ENCODE data around the gene UFC1.
"Not testable (repeated sequence)": the region's sequence is repeated elsewhere in the genome, so short reads cannot be mapped to it uniquely, and the experiment has no call there.

UFC1 gene

DNA sequence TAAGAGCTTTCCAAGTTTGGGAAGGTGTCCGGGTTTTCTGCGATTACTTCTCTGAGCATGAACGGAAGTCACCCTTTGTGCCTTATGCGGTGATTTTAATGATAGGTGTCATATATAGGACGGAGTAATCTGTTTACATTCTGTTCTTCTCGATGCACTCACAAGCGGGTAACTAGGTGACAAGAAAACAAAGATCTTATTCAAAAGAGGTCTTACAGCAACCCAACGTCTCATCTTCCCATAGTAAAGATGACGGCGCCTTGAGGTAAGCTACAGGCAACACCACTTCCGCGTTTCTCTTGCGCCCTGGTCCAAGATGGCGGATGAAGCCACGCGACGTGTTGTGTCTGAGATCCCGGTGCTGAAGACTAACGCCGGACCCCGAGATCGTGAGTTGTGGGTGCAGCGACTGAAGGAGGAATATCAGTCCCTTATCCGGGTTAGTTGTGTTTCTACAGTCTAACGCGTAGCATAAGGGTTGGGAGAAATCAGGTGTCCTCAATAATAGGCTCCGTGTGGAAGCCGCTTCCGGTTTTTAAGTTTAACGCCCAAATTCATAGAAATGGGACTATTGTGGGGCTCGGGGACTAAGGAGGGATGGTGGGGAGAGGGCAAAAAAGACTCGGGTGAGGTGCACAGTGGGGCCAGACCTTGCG is at the start of gene UFC1:
UFC1 (plus strand) TSS at position 297 of the 656 bp plus-strand sequence; CDS start at position 317, 20 bp downstream.
- DNase-seq: peak; percentile 91

DNA sequence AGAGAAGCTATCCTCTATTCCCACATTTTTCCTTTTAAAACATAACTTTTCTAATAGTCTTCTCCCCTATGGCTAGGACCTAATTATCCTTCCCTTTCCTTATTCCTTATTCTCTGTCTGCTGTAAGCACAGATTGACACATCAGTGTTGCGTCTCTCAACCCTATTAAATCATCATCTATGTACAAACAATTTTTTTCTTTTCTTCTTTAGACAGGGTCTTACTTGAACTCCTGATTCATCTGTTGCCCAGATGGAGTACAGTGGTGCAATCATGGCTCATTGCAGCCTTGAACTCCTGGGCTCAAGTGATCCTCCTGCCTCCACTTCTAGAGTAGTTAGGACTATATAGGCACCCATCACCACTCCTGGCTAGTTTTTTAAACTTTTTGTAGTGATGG is 47.3 kb upstream of the UFC1 start:
- no peak for DNase-seq

DNA sequence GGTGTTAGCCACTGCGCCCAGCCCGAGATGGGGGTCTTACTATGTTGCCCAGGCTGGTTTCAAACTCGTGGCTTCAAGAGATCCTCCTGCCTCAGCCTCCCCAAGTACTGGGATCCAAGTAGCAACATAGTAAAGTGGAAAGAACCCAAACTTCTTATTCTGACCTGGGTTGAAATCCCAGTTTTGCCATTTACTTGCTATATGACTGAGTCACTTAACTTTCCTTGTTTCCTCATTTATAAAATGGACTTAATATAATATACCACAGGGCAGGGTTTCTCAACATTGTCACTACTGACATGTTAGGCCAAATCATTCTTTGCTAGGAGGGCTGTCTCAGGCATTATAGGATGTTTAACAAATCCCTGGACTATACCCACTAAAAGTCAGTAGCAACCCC is 42.7 kb upstream of the UFC1 start:
- DNase-seq: no peak

DNA sequence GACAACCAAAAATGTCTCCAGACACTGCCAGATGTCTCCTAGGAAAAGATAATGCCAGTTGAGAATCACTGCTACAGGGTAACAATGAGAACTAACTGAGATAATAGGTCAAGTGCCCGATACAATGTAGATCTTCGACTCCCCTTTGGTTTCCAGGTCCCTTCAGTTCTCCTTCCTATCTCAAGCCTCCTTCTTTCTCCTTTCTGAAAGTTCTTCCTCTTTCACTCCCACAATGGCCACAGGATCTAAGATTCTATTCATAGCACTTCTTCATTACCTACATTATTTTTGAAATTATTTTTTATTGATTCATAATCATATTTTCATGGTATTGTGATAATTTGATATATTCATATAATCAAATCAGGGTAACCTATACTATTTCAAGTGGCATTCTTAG is 42.3 kb upstream of the UFC1 start:
- no peak for DNase-seq

DNA sequence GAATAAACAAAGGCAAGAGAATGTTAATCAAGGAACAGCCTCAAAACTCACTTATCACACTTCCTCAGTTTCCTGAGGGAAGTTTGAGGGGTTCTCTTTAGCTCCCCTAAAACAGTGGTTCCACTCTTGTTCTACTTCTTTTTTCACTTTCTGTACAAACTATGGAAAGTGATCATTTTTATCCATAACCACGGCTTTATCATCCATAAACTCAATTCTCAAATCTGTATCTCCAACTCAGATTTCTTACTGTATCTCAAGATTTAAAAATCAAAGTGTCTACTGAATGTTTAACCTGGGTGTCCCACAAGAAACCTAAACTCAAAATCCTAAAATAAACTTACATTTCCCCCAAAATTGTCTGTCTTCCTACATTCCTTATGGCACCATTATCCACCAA is 39.9 kb upstream of the UFC1 start:
- no peak for DNase-seq

DNA sequence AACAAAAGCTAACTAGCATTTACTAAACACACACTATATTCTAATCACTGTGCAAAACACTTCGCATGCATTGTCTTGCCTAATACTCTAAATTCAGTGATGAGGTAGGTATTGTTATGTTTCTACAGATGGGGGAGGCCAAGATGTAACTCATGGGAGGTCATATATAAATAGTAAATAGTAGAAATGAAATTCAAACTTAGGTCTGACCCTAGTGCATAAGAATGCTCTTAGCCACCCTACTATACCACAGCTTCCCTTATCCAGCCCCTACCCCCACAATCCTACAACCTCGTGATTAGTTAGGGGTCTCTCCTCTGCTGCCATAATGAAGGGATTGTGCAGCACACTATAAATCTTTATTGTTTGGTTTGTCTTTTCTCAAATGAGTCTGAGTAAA is 39.2 kb upstream of the UFC1 start:
- DNase-seq: no peak

DNA sequence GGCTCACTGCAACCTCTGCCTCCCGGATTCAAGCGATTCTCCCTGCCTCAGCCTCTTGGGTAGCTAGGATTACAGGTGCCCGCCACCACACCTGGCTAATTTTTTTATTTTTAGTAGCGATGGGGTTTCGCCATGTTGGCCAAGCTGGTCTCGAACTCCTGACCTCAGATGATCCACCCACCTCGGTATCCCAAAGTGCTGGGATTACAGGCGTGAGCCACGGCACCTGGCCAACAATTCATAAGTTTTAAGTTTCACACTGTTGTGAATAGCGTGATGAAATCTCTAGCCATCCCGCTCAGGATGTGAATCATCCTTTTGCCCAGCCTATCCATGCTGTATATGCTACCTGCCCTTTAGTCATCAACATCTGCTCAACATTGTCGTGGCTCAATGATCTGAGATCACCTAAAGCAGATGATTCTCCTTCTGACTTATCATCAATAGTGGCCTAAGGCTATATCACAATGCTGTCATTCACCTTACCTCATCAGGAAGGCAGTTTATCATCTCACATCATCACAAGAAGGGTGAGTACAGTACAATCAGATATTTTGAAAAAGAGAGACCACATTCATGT is 38.6 kb upstream of the UFC1 start:
- peak; percentile 84 for DNase-seq

DNA sequence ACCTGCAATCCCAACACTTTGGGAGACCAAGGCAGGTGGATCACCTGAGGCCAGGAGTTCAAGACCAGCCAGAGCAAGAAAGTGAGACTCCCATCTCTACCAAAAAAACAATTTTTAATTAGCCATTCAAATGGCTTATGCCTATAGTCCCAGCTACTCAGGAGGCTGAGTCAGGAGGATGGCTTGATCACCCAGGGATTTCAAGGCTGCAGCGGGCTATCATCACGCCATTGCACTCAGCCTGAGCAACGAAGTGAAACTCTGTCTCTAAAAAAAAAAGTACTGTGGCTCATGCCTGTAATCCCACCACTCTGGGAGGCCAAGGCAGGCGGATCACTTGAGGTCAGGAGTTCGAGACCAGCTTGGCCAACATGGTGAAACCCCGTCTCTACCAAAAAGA is 37.8 kb upstream of the UFC1 start:
- not testable (repeated sequence) for DNase-seq

DNA sequence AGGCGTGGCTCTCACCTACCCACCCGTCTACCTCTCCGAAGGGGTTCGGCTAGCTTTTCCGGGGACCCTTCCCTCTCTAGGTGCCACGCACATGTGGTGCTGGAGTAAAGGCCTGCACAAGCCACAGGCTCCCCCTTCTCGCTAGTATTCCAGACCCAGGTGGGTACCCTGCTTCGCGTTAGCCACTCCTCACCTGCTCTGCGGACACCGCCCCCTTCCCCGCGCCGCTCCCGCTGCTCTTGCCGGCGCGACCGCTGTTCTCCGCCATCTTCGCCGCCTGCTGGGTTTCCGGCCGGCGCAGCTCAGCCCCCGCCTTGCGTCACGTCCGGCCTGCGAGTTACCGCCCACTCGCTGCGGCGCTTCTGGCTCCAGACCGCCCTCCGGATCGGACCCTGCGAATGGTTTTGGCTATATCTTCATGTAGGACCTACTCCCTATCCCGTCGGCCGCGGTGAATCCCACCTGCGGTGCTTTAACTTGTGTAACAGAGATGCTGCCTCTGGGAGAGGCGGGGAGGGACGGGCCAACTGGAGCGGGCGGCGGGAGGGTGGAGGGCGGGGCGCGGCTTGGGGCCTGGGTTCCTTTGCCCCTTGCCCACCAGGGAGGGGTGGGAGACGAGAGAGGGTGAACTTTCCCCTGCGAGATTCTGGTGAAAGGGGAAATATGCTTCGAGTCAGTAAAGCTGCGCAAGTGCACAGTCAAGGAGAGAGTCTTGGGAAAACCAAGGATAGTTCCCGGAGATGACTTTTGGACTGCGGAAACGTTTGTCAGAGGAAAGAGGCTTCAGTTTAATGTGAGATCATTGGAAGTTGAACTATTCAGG is 35.8 kb upstream of the UFC1 start, which contains the start of the genes NIT1 and PFDN2:
NIT1 (plus strand) TSS at position 347 of the 823 bp plus-strand sequence; CDS start at position 419, 72 bp downstream.
PFDN2 (minus strand) TSS at position 279 of the 823 bp plus-strand sequence; CDS start at position 268, 11 bp downstream.
- DNase-seq: peak; percentile 91

DNA sequence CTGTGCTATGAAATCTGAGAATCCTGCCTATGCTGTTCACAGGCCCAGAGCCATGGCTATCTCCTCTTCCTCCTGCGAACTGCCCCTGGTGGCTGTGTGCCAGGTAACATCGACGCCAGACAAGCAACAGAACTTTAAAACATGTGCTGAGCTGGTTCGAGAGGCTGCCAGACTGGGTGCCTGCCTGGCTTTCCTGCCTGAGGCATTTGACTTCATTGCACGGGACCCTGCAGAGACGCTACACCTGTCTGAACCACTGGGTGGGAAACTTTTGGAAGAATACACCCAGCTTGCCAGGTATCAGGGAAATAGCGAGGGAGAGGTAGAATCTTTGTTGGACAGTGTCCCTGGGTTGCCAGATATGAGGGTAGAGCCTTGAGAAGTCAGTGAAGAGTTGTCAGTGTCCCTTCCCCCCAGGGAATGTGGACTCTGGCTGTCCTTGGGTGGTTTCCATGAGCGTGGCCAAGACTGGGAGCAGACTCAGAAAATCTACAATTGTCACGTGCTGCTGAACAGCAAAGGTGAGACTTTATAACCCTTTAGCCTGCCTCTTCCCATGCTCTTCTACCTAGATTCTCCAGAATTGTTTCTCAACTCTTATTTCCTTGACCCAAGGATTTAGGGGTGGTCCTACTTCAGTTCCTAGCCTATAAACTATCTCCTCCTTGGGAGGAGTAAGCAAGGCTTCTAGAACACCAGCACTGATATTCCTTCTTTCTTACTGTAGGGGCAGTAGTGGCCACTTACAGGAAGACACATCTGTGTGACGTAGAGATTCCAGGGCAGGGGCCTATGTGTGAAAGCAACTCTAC is 34.5 kb upstream of the UFC1 start:
- DNase-seq: peak; percentile 84

DNA sequence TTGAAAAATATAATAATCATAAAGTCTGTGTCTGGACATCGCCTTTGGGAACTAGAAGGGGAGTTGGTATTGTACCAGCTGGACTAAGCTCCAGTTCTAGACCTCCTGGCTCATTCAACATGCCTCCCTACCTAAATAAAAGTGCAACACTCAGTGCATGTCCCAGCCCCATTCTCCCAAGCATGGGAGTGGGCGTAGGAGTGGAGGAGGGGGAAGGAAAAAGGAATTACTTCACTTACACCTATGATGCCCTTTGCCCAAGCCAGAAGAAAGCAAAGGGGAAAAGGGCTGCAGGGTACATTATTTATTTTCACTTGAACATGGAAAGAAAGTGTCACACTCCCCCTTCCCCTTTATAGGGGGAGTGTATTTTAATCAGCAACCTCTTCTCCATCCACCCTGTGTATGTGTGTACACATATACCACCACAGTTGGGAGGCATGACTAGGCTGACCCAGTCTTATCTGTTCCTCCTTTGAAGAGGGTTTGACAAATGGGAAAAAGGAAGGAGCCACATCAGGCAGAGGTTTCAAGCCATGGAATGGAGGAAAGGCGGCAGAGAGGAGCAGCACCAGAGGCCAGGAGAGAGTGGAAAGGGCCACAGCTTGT is 32.6 kb upstream of the UFC1 start:
- no peak for DNase-seq

DNA sequence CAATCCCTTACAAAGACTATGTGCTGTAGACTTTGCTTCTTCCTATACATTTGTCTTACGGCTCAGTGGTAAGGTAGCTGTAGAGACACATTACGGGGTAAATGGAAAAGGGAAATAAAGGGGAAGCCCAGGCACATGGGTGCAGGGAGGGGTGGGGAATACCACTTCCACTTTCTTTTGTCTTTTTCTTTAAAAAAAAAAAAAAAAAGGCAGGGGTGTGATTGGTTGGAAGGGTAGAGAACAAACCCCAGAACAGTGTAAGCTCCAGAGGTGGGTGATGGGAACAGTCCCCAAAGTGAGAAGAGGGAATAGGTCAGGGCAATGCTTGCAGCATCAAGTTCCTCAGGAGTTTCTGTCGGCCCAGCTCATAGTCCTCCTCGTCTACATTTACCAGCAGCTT is 31.9 kb upstream of the UFC1 start:
- DNase-seq: no peak

DNA sequence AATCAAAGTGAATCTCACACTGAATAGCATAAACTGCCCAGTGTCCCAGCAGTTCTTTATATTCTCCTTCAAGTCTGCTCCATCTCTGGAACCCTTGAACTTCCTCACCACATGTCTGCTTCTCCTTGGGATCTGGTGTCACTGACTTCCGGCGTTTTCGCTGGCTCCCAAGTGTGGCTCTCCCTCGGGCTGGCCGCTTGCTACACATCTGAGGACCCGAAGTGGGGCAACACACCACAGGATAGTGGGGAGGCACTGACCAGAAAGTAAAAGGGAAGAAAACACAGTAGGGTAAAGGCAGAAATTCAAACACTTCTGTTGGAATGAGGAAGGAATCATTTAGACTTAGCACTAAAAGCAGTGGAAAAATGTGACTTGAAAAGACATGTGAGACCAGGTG is 30.8 kb upstream of the UFC1 start:
- DNase-seq: no peak

DNA sequence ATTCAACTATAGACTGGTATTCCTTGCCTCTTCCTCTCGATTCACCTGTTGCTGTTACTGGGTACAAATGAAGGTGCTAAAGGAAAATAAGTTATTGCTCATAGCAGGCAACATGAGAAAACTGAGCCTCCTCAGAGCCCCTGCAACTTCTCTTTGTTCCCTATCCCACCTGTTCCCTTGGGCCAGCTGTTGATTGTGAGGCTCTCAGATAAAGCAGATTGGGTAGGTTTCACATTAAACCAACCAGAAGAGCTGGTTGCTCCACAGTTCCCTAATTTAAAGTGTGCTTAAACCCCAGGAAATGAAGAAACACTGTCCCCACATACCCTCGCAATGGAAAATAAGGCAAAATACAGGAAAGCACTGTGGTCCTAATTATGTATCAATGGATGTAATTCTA is 26.1 kb upstream of the UFC1 start:
- no peak for DNase-seq

DNA sequence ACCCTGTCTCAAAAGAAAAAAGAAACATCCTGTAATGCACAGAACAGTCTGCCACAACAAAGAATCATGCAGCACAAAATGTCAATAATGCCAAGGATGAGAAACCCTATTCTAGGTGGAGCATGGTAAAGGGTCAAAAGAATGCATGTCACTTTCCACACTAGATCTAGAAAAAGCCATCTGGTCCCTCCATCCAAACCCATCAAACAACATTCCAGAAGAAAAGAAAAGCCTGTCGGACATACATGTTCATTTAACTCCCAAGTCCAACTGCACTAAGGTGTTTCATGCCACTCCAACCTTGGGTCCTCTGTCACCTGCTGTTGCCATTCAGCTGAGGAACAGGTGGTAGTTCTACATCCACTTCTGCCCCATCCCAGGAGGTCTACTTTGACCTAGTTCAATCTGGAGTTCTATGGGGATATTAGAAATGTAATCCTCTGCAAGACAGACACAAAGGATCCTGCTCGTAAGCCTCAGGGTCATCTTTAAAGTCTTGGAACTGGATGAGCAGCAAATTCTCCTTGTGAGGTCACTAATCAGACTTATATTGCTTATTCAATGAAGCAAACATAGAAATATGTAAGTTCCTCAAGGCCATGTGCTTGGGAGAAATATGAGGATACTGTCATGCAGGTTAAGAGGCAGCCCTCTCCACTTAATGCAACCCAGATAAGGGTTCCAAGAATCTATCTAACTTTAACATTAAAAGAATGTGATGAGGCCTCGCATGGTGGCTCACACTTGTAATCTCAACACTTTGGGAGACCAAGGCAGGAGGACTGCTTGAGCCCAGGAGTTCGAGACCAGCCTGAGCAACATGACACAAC is 25.0 kb upstream of the UFC1 start:
- no peak for DNase-seq

DNA sequence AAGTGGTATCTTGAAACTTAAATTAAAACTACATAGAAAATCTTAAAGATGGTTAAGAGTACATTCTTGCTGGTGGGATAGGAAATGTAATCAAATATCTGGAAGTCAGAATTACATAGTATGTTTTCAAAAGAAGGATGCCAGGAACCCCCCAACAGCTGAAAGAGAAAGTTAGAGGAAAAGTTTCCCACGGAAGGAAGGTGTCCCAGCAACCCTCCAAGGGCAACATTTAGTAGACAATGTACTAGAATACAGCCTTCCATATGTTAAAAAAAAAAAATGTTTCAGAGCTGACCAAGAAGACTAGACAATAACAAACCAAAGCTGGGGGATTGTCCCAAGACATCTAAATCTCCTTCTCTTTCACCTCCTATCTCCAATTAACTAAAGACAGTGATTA is 23.5 kb upstream of the UFC1 start:
- no peak for DNase-seq

DNA sequence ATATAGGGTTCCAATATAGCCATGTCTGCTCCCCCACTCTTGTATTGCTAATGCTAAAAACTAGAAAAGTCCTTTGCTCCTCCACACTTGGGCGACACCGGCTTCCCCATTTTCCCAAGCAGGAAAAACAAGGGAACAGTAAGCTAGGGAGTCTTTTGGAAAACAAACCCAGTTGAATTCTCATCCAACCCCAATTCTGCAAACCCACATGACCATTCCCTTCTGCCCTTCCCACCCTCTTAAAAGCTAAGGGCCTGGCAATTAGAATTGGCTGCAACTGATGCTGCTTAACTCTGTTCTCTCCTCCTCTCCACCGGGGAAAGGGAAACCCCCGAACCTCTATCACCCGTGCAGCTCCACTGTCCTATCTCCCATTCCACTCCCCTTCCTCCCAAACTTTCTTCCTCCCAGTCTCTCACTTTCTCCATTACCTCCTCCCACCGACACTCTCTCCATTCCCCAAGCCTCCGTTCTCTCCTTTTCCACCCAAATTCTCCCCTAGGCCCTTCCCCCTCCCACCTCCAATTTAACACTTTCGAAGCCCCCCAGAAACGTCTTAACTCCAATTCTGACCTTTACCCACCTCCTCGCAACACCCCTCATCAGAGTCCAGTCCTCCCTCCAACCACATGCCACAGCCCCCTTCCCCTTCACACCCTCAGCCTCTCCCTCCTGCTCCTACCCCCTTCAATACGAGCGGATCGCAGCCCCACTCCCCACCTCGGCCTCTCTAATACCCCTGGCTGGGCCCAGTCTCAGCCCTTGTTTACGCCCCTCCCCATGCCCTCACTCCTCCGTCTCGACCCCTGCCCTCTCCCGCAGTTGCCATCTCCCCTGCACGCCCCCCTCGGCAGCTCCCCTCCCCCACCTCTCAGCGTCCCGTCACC is 22.0 kb upstream of the UFC1 start:
- DNase-seq: peak; percentile 24

DNA sequence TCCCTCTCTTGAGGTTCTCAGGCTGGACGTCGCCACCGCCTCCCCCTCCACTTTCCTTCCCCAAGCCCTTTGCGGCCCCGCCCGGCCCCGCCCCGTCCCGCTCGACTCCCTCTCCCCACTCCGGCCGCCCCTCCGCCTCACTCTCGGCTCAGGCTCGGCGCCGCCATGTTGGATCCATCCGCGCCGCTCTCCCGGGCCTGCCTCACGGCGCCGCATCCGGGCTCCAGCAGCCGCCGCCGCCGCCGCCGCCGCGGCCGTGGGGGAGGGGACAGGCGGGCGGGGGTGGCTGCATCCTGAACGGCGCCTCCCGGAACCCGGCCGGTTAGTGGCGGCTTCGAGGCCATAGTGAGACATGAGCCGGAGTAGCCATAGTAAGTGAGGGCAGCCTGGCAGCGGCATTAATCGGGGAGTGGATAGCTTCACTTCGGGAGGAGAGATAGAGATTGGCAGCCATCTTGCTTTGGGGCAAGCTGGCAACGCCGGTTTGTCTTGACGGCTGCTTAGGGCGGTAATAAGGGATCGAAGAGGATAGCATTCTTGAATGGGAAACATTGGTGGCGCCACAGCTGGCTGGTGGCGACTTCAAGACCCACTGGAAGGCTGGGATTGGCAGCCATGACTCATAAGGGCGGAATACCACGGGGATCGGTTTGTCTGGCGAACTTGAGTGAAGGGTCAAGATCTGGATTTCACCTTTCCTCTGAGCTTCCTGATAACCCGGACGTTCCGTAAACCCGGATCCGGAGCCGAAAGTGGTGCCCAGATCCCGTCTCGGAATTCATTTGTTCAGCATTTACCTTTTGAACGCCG is 21.2 kb upstream of the UFC1 start, which contains the start of gene DEDD:
DEDD (minus strand) TSS at position 258 of the 810 bp plus-strand sequence. CDS start 8,205 bp downstream, outside the sequence.
- DNase-seq: peak; percentile 97

DNA sequence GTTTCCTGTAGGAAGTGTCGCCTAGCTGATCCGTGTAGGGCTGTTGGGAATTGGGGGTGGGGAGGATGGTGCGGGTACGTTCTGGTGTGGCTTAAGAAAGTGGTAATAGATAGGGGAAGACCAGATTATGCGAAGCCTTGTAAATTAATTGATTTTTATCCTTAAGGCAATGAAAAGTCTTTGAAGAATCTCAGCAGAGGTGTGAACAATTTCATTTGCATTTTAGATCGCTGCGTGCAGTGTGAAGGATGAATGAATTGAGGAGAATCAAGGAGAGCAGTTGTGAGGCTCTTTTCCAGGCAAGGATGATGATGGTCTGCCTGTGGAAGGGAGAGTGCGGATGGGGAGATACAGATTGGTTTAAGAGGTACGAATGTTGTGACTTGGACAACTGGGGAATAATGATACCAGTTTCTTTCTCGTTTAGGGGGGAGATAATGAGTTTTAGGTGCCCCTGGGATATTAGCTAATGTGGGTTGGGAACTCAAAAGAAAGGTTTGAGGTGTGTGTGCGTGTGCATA is 20.5 kb upstream of the UFC1 start:
- DNase-seq: no peak

All from activated CD4-positive, alpha-beta T cell treated with anti-CD3 and anti-CD28 coated beads, Interleukin-10, Interleukin-2, amounts not matched to agents 100 ng/mL and 50 ng/mL, durations not matched to agents 16 hours and 8 hours (primary cell).